OCI-LY1 (cell line): ENCODE measurements around the gene NCS1.

Source experiments
- H2AFZ ChIP-seq: fragments of 200-600 bp; sonication (generic), shearing (Covaris generic); 2 replicates; pipeline ENCODE4 v1.6.0; 2014; ENCODE audit warnings: antibody characterized with exemption, mild to moderate bottlenecking, low read length
- H3F3A ChIP-seq: fragments of 200-600 bp; sonication (generic), shearing (Covaris generic); 2 replicates; pipeline ENCODE4 v1.6.0; 2014; ENCODE audit warnings: mild to moderate bottlenecking, antibody characterized with exemption, low read length, moderate library complexity; ENCODE audit not compliant: insufficient read depth
- H3K27ac ChIP-seq: fragments of 200-600 bp; sonication (generic); 2 replicates; pipeline ENCODE4 v1.5.1; 2014; ENCODE audit warnings: low read length, mixed run types, mild to moderate bottlenecking, low read depth; ENCODE audit not compliant: poor library complexity, severe bottlenecking
- H3K27me3 ChIP-seq: fragments of 200-600 bp; sonication (generic); 2 replicates; pipeline ENCODE4 v1.6.0; 2014; ENCODE audit warnings: antibody characterized with exemption, mild to moderate bottlenecking, low read length, moderate library complexity; ENCODE audit not compliant: insufficient read depth
- H3K36me3 ChIP-seq: fragments of 200-600 bp; sonication (generic); 2 replicates; pipeline ENCODE4 v1.6.1; 2014; ENCODE audit warnings: mild to moderate bottlenecking, antibody characterized with exemption, low read length, moderate library complexity, mixed read lengths; ENCODE audit not compliant: insufficient read depth
- H3K4me1 ChIP-seq: fragments of 200-600 bp; sonication (generic); 2 replicates; pipeline ENCODE4 v1.5.1; 2014; ENCODE audit warnings: mild to moderate bottlenecking, low read length, moderate library complexity; ENCODE audit not compliant: insufficient read depth, severe bottlenecking
- H3K4me2 ChIP-seq: fragments of 200-600 bp; sonication (generic), shearing (Covaris generic); 2 replicates; pipeline ENCODE4 v1.6.1; 2014; ENCODE audit warnings: low read length
- H3K4me3 ChIP-seq: fragments of 200-600 bp; sonication (generic); 2 replicates; pipeline ENCODE4 v1.5.1; 2014; ENCODE audit warnings: low read length, low read depth, mild to moderate bottlenecking, mixed read lengths; ENCODE audit not compliant: poor library complexity, severe bottlenecking
- H3K79me2 ChIP-seq: fragments of 200-600 bp; shearing (Covaris generic); 2 replicates; pipeline ENCODE4 v1.6.1; 2016; ENCODE audit warnings: mixed run types, low read length, mixed read lengths; ENCODE audit not compliant: insufficient read depth
- H3K9ac ChIP-seq: fragments of 200-600 bp; sonication (generic), shearing (Covaris generic); 2 replicates; pipeline ENCODE4 v1.6.1; 2014; ENCODE audit warnings: mild to moderate bottlenecking, low read length, mixed read lengths
- H3K9me2 ChIP-seq: fragments of 200-600 bp; sonication (generic), shearing (Covaris generic); 2 replicates; pipeline ENCODE4 v1.6.1; 2014; ENCODE audit warnings: low read depth, mild to moderate bottlenecking, low read length, mixed read lengths
- H3K9me3 ChIP-seq: fragments of 200-600 bp; shearing (Covaris generic); 2 replicates; pipeline ENCODE4 v1.6.1; 2014; ENCODE audit warnings: low read length, mixed read lengths
- H4K20me1 ChIP-seq: fragments of 200-600 bp; sonication (generic), shearing (Covaris generic); 2 replicates; pipeline ENCODE4 v1.6.0; 2016; ENCODE audit warnings: mild to moderate bottlenecking, low read length; ENCODE audit not compliant: insufficient read depth
- EZH2 ChIP-seq: fragments of 200-600 bp; sonication (generic), shearing (Covaris generic); IDR thresholded peaks from 2 replicates; pipeline ENCODE4 v1.8.0; 2017; ENCODE audit warnings: borderline replicate concordance, mixed run types, mild to moderate bottlenecking, antibody characterized with exemption, low read length, moderate library complexity, mixed read lengths
- TF ChIP-seq, protein P1 (sequence below): fragments of 200-600 bp; sonication (generic), shearing (Covaris generic); IDR thresholded peaks from 2 replicates; pipeline ENCODE4 v1.5.1; 2017; ENCODE audit warnings: mild to moderate bottlenecking, antibody characterized with exemption, low read length, moderate library complexity, mixed read lengths

Gene NCS1

DNA sequence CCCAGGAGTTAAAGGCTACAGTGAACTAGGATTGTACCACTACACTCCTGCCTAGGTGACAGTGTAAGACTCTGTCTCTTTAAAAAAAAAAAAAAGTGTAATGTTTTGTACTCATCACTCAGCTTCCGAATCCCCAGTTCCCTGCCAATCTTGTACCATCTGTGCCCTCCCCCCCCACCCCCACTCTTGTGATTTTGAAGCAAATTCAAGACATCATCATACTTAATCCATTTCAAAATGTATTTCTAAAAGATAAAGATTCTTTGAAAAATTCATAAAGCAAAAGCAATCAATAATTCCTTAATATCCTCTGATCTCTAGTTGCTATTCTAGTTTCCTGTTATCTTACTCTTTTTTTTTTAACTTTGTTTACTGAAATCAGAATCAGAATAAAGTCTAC, 58.4 kb downstream of the NCS1 start:
- no peaks in the 10 kb centered on the region for H3K9me2 ChIP-seq
- no peak overlapping the region for H2AFZ ChIP-seq
- no peaks in the 10 kb centered on the region for H3K4me1 ChIP-seq
- no peaks in the 10 kb centered on the region for H4K20me1 ChIP-seq
- TF ChIP-seq, protein P1, sequence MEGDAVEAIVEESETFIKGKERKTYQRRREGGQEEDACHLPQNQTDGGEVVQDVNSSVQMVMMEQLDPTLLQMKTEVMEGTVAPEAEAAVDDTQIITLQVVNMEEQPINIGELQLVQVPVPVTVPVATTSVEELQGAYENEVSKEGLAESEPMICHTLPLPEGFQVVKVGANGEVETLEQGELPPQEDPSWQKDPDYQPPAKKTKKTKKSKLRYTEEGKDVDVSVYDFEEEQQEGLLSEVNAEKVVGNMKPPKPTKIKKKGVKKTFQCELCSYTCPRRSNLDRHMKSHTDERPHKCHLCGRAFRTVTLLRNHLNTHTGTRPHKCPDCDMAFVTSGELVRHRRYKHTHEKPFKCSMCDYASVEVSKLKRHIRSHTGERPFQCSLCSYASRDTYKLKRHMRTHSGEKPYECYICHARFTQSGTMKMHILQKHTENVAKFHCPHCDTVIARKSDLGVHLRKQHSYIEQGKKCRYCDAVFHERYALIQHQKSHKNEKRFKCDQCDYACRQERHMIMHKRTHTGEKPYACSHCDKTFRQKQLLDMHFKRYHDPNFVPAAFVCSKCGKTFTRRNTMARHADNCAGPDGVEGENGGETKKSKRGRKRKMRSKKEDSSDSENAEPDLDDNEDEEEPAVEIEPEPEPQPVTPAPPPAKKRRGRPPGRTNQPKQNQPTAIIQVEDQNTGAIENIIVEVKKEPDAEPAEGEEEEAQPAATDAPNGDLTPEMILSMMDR, result no peak
- no peak for TF ChIP-seq EZH2
- peaks cover 8% of the 10 kb centered on the region; the same call in 1 of the 2 replicates for H3K27me3 ChIP-seq
- no peaks in the 10 kb centered on the region for H3K9me3 ChIP-seq
- no peak overlapping the region for H3K27ac ChIP-seq
- no peaks in the 10 kb centered on the region; the same call in 1 of the 2 replicates for H3K36me3 ChIP-seq
- no peak overlapping the region for H3K4me2 ChIP-seq
- no peaks in the 10 kb centered on the region for H3K79me2 ChIP-seq
- no peak overlapping the region for H3K9ac ChIP-seq
- no peak overlapping the region for H3K4me3 ChIP-seq
- H3F3A ChIP-seq, result no peaks in the 10 kb centered on the region

DNA sequence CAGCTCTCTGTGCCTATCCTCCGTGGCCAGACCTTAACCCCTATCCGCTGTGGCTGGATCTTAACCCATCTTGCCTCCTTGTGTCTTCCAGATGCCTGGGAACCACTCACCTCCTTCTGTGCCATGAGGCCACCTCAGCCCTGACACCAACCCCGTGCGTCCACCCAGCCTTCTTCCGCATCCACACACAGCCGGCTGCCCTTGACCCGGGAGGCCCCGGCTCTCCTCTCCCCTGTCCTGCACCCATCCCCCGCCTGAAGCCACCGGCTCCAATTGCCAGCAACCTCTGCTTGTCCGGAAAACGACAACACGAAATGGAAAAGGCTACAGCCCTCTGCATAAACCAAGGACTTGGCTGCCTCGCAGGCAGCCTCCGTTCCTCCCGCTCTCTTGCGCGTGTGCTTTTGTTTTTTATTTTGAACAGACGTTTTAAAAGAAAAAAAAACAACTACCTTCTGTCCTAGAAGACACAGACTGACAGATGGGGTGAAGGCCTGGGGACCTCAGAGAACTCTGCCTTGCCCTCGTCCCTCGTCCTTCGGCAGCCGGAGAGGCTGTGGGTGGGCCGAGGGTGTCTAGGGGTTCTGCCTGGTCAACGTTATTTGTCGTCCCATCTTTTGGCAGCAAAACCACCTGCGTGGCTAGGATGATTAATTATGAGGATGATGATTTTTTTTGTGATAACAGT, 60.8 kb downstream of the NCS1 start:
- TF ChIP-seq, protein P1, result no peak
- TF ChIP-seq EZH2, result no peak
- Histone ChIP-seq H3K79me2 (no peaks in the 10 kb centered on the region), H2AFZ (no peak overlapping the region), H3K4me2 (no peak overlapping the region), H3F3A (no peaks in the 10 kb centered on the region), H3K36me3 (no peaks in the 10 kb centered on the region), H3K9me2 (no peaks in the 10 kb centered on the region), H3K9ac (no peak overlapping the region), H3K4me3 (no peak overlapping the region), H3K27ac (no peak overlapping the region), H3K9me3 (no peaks in the 10 kb centered on the region), H3K27me3 (no peaks in the 10 kb centered on the region), H4K20me1 (no peaks in the 10 kb centered on the region), H3K4me1 (peaks cover 9% of the 10 kb centered on the region)

DNA sequence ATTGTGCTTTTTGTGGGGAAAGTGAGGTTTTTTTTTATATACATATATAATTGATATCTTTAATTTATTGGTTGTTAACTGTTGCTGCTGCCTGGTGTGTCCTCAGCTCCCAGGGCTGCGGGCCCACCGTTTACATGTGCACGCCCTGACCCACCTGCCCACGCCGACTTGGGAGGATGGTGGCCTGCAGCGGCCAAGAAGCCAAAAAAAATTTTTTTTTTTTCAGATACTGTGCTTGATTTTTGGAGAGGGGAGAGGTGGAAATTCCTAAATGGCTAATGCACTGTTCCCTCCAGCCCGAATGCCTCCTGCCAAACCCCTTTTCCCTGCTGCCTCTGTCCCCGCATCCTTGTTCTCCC, 61.4 kb downstream of the NCS1 start:
- H2AFZ ChIP-seq, result no peak overlapping the region
- no peak overlapping the region for H3K9ac ChIP-seq
- H3K4me3 ChIP-seq, result no peak overlapping the region
- peaks cover 14% of the 10 kb centered on the region for H3K4me1 ChIP-seq
- TF ChIP-seq EZH2, result no peak
- TF ChIP-seq, protein P1, result no peak
- no peaks in the 10 kb centered on the region for H3K36me3 ChIP-seq
- no peaks in the 10 kb centered on the region for H3K9me2 ChIP-seq
- no peak overlapping the region for H3K4me2 ChIP-seq
- H3K9me3 ChIP-seq, result no peaks in the 10 kb centered on the region
- H3K27me3 ChIP-seq, result no peaks in the 10 kb centered on the region
- no peak overlapping the region for H3K27ac ChIP-seq
- H3F3A ChIP-seq, result no peaks in the 10 kb centered on the region
- H3K79me2 ChIP-seq, result no peaks in the 10 kb centered on the region
- no peaks in the 10 kb centered on the region for H4K20me1 ChIP-seq
